K562 (cell line): ENCODE measurements around the gene PSAP.

Experiments
- CTBP1 ChIP-seq: fragments of 450-650 bp; IDR thresholded peaks from 2 replicates; pipeline ENCODE4 v1.6.1; 2016; ENCODE audit warnings: borderline replicate concordance
- CTCF ChIP-seq, 3 experiments: IDR thresholded peaks in 2 of 3; conservative IDR thresholded peaks in 1 of 3; 2 replicates each; pipeline ENCODE4 v1.5.1; 2011 to 2012; ENCODE audit warnings: low read length in 3 of 3, mild to moderate bottlenecking in 3 of 3, control low read depth in 2 of 3, improper control_type of control experiment in 1 of 3, inconsistent platforms in 1 of 3, low read depth in 1 of 3, mixed read lengths in 1 of 3, moderate library complexity in 1 of 3; ENCODE audit not compliant: insufficient read depth in 2 of 3

- no peak for TF ChIP-seq CTBP1
- no peak for TF ChIP-seq CTCF (IDR thresholded peaks at IDR 0.05 in 2 of 3, conservative IDR thresholded peaks at IDR 0.05 in 1 of 3; ENCODE audit: insufficient read depth in 2 of 3, low read depth in 1 of 3, low read length in 3 of 3)
These were observed 27.4 kb upstream of the PSAP start for GRCh38 chr10:71878327-71879034.
